ENCODE measurements around the gene KLHL10.

DNA sequence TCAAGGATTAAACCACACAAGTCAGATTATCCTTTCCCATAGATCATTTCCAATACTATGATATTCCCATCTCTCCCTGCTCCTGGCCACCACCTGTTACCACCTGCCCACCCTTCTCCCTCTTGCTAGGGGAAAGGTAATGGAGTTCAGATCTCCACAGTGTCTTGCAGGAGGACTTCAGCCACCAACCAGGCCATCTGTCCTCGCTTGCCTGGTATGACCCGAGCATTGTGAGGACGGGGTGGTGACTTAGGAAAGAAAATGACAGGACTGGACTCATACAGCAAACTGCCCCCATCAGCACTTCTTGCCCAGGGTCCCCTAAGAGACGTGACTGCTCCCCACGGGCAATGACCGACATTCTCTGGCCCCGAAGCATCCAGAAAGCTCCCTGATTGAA lies 14.0 kb upstream of the KLHL10 start:
- TF ChIP-seq, protein P1, sequence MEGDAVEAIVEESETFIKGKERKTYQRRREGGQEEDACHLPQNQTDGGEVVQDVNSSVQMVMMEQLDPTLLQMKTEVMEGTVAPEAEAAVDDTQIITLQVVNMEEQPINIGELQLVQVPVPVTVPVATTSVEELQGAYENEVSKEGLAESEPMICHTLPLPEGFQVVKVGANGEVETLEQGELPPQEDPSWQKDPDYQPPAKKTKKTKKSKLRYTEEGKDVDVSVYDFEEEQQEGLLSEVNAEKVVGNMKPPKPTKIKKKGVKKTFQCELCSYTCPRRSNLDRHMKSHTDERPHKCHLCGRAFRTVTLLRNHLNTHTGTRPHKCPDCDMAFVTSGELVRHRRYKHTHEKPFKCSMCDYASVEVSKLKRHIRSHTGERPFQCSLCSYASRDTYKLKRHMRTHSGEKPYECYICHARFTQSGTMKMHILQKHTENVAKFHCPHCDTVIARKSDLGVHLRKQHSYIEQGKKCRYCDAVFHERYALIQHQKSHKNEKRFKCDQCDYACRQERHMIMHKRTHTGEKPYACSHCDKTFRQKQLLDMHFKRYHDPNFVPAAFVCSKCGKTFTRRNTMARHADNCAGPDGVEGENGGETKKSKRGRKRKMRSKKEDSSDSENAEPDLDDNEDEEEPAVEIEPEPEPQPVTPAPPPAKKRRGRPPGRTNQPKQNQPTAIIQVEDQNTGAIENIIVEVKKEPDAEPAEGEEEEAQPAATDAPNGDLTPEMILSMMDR (conservative IDR thresholded peaks at IDR 0.05; ENCODE audit: low read depth in 2 of 2), result no peak
- TF ChIP-seq EZH2 (IDR thresholded peaks at IDR 0.05; ENCODE audit: low read depth, unreplicated experiment) (no peak), POLR2AphosphoS5 (IDR thresholded peaks at IDR 0.05; ENCODE audit: low read depth) (no peak), EZH2phosphoT487 (IDR thresholded peaks at IDR 0.05; ENCODE audit: unreplicated experiment) (no peak)
- TF ChIP-seq, protein P2, sequence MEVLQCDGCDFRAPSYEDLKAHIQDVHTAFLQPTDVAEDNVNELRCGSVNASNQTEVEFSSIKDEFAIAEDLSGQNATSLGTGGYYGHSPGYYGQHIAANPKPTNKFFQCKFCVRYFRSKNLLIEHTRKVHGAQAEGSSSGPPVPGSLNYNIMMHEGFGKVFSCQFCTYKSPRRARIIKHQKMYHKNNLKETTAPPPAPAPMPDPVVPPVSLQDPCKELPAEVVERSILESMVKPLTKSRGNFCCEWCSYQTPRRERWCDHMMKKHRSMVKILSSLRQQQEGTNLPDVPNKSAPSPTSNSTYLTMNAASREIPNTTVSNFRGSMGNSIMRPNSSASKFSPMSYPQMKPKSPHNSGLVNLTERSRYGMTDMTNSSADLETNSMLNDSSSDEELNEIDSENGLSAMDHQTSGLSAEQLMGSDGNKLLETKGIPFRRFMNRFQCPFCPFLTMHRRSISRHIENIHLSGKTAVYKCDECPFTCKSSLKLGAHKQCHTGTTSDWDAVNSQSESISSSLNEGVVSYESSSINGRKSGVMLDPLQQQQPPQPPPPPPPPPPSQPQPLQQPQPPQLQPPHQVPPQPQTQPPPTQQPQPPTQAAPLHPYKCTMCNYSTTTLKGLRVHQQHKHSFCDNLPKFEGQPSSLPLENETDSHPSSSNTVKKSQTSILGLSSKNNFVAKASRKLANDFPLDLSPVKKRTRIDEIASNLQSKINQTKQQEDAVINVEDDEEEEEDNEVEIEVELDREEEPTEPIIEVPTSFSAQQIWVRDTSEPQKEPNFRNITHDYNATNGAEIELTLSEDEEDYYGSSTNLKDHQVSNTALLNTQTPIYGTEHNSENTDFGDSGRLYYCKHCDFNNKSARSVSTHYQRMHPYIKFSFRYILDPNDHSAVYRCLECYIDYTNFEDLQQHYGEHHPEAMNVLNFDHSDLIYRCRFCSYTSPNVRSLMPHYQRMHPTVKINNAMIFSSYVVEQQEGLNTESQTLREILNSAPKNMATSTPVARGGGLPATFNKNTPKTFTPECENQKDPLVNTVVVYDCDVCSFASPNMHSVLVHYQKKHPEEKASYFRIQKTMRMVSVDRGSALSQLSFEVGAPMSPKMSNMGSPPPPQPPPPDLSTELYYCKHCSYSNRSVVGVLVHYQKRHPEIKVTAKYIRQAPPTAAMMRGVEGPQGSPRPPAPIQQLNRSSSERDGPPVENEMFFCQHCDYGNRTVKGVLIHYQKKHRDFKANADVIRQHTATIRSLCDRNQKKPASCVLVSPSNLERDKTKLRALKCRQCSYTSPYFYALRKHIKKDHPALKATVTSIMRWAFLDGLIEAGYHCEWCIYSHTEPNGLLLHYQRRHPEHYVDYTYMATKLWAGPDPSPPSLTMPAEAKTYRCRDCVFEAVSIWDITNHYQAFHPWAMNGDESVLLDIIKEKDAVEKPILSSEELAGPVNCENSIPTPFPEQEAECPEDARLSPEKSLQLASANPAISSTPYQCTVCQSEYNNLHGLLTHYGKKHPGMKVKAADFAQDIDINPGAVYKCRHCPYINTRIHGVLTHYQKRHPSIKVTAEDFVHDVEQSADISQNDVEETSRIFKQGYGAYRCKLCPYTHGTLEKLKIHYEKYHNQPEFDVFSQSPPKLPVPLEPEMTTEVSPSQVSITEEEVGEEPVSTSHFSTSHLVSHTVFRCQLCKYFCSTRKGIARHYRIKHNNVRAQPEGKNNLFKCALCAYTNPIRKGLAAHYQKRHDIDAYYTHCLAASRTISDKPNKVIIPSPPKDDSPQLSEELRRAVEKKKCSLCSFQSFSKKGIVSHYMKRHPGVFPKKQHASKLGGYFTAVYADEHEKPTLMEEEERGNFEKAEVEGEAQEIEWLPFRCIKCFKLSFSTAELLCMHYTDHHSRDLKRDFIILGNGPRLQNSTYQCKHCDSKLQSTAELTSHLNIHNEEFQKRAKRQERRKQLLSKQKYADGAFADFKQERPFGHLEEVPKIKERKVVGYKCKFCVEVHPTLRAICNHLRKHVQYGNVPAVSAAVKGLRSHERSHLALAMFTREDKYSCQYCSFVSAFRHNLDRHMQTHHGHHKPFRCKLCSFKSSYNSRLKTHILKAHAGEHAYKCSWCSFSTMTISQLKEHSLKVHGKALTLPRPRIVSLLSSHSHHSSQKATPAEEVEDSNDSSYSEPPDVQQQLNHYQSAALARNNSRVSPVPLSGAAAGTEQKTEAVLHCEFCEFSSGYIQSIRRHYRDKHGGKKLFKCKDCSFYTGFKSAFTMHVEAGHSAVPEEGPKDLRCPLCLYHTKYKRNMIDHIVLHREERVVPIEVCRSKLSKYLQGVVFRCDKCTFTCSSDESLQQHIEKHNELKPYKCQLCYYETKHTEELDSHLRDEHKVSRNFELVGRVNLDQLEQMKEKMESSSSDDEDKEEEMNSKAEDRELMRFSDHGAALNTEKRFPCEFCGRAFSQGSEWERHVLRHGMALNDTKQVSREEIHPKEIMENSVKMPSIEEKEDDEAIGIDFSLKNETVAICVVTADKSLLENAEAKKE (CRISPR knock-in tag; IDR thresholded peaks at IDR 0.05), result no peak

Data from GM23338 (cell line).